ENCODE measurements around the gene NF2. TPM values are rescaled to one million over a fixed set of nuclear protein-coding genes. Genes with fewer than 3 reads are reported as not detected.

NF2 gene
- total and polyA plus RNA-seq, 4 donors, result 8.9 to 49.7 (median 16.3) TPM

DNA sequence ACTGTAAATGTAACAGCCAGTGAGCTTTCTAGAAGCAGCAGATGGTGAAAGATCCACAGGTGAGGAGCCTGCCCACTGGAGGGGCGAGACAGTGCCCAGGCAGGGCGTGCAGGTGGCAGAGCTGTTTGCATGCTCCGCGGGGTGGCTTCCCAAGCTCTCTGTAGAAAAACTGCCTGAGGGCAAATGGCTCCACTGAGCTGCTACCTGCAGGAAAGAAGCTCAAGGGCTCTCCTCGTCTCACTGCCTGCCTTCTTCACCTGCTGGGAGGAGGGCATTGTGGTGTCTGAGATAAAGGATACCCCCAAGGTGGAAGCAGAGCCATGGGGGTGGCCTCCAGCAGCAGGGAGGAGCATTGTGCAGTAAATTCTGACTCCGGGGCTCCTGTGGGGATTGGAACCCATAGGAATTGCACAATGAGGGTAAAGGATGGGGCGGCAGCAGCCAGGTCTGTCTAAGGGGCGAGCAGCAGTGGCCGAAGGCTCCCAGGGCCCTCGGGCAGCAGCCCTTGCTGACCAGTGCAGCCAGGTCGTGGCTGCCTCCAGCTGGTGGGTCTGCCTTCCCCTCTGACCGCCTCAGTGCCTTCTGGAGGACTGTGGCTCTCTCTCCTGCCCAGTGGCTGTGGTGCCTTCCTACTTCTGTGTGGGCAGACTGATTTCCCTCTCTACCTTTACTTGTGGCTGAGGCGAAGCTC is 88.3 kb downstream of the NF2 start:
- no peak overlapping the region for H3K9ac ChIP-seq (ENCODE audit: insufficient read depth in 1 of 2, low read length in 2 of 2)
- H3K27ac ChIP-seq (ENCODE audit: low read depth in 1 of 2, low read length in 1 of 2), result no peak overlapping the region
- WGBS, 2 donors, result 88% methylated on average over 13 of the region's 13 CpGs
- TF ChIP-seq, protein P1, sequence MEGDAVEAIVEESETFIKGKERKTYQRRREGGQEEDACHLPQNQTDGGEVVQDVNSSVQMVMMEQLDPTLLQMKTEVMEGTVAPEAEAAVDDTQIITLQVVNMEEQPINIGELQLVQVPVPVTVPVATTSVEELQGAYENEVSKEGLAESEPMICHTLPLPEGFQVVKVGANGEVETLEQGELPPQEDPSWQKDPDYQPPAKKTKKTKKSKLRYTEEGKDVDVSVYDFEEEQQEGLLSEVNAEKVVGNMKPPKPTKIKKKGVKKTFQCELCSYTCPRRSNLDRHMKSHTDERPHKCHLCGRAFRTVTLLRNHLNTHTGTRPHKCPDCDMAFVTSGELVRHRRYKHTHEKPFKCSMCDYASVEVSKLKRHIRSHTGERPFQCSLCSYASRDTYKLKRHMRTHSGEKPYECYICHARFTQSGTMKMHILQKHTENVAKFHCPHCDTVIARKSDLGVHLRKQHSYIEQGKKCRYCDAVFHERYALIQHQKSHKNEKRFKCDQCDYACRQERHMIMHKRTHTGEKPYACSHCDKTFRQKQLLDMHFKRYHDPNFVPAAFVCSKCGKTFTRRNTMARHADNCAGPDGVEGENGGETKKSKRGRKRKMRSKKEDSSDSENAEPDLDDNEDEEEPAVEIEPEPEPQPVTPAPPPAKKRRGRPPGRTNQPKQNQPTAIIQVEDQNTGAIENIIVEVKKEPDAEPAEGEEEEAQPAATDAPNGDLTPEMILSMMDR (IDR thresholded peaks at IDR 0.05; ENCODE audit: control extremely low read depth, extremely low read depth), result no peak
- no peaks in the 10 kb centered on the region for H3K27me3 ChIP-seq (ENCODE audit: control insufficient read depth in 3 of 3, insufficient read depth in 3 of 3, low read length in 2 of 3)
- DNase-seq, result no peak
- peaks cover 0 to 12% (median 0%) of the 10 kb centered on the region in 5 donors for H3K4me1 ChIP-seq (ENCODE audit: control insufficient read depth in 5 of 5, insufficient read depth in 5 of 5, low read length in 5 of 5)
- no peak overlapping the region for H3K4me3 ChIP-seq
- H3K9me3 ChIP-seq (ENCODE audit: control insufficient read depth in 4 of 4, insufficient read depth in 3 of 4, low read length in 3 of 4), result peaks cover 0 to 2% (median 0%) of the 10 kb centered on the region in 4 donors
- no peak for ATAC-seq (ENCODE audit: insufficient read depth, low FRiP score)
- H3K36me3 ChIP-seq (ENCODE audit: control insufficient read depth in 4 of 4, insufficient read depth in 4 of 4, low read length in 4 of 4), result peaks cover 0 to 41% (median 7%) of the 10 kb centered on the region in 4 donors

DNA sequence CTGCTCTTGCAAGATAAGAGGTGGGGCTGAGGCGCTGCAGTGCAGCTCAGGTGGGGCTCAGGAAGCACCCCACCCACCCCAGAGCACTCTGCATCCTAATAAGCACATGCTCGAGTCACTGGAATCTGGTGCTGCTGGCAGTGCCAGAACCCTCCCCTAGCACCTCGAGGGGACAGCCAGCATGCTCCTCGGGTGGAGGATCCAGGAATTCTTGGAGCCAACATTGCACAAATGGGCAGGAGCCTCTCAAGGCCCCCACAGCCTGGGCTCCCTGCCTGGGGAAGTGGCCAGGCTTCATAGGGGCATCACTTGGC is 88.9 kb downstream of the NF2 start:
- Histone ChIP-seq H3K36me3 (ENCODE audit: control insufficient read depth in 4 of 4, insufficient read depth in 4 of 4, low read length in 4 of 4) (peaks cover 0 to 43% (median 7%) of the 10 kb centered on the region in 4 donors), H3K9me3 (ENCODE audit: control insufficient read depth in 4 of 4, insufficient read depth in 3 of 4, low read length in 3 of 4) (peaks cover 0 to 2% (median 0%) of the 10 kb centered on the region in 4 donors)
- no peak for DNase-seq

DNA sequence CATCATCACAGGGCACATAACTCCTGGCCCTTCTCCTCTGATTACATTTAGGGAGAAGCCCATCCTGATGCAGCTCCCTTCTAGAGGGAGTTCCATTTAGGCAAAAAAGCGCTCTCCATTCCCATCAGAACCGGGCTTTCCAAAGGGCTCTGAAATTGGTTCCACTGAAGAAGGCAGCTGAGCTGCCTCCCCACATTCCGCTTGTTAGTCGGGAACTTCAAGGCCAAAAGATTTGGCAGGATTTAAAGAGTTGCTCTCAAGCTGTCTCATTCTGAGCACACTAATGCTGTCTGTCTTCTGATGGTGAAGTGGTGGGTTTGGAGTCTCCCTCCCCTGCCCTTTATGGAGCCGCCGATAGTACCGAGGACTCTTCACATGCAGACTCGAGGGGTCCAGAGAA is 89.7 kb downstream of the NF2 start:
- WGBS, 2 donors, result 80 to 87% methylated on average over 8 of the region's 8 CpGs
- Histone ChIP-seq H3K27me3 (ENCODE audit: control insufficient read depth in 3 of 3, insufficient read depth in 3 of 3, low read length in 2 of 3) (no peaks in the 10 kb centered on the region), H3K9ac (ENCODE audit: insufficient read depth in 1 of 2, low read length in 2 of 2) (no peak overlapping the region), H3K4me1 (ENCODE audit: control insufficient read depth in 5 of 5, insufficient read depth in 5 of 5, low read length in 5 of 5) (peaks cover 0 to 16% (median 2%) of the 10 kb centered on the region in 5 donors), H3K27ac (ENCODE audit: low read depth in 1 of 2, low read length in 1 of 2) (no peak overlapping the region), H3K4me3 (no peak overlapping the region), H3K9me3 (ENCODE audit: control insufficient read depth in 4 of 4, insufficient read depth in 3 of 4, low read length in 3 of 4) (peaks cover 0 to 2% (median 0%) of the 10 kb centered on the region in 4 donors), H3K36me3 (ENCODE audit: control insufficient read depth in 4 of 4, insufficient read depth in 4 of 4, low read length in 4 of 4) (peaks cover 0 to 38% (median 7%) of the 10 kb centered on the region in 4 donors)
- ATAC-seq (ENCODE audit: insufficient read depth, low FRiP score), result no peak
- no peak for DNase-seq
- TF ChIP-seq, protein P1 (IDR thresholded peaks at IDR 0.05; ENCODE audit: control extremely low read depth, extremely low read depth), result no peak

More for the DNA sequence above, 88.9 kb downstream of the NF2 start:
- TF ChIP-seq, protein P1 (IDR thresholded peaks at IDR 0.05; ENCODE audit: control extremely low read depth, extremely low read depth), result no peak
- WGBS, 2 donors, result 64 to 78% methylated on average over 4 of the region's 4 CpGs
- no peak for ATAC-seq (ENCODE audit: insufficient read depth, low FRiP score)
- Histone ChIP-seq H3K4me3 (no peak overlapping the region), H3K9ac (ENCODE audit: insufficient read depth in 1 of 2, low read length in 2 of 2) (no peak overlapping the region), H3K27me3 (ENCODE audit: control insufficient read depth in 3 of 3, insufficient read depth in 3 of 3, low read length in 2 of 3) (no peaks in the 10 kb centered on the region), H3K4me1 (ENCODE audit: control insufficient read depth in 5 of 5, insufficient read depth in 5 of 5, low read length in 5 of 5) (peaks cover 0 to 12% (median 0%) of the 10 kb centered on the region in 5 donors), H3K27ac (ENCODE audit: low read depth in 1 of 2, low read length in 1 of 2) (no peak overlapping the region)

Data from lung (tissue), 12 donors.